Liver (tissue), 9 donors: Measurements from ENCODE around the gene PSMB3. TPM values are rescaled to one million over a fixed set of nuclear protein-coding genes. Genes with fewer than 3 reads are reported as not detected.
"Not testable (repeated sequence)": the region's sequence is repeated elsewhere in the genome, so short reads cannot be mapped to it uniquely, and the experiment has no call there.

Experiments
- DNase-seq: peaks from one replicate; pipeline ENCODE4 v3.0.0-alpha.2; 2017; ENCODE audit warnings: low spot score
- H3K27ac ChIP-seq, 2 donors: one replicate each; pipeline ENCODE4 v1.7.0; 2013; ENCODE audit warnings: inconsistent platforms in 2 of 2, low read length in 2 of 2, control low read depth in 1 of 2, low read depth in 1 of 2, mild to moderate bottlenecking in 1 of 2
- H3K27me3 ChIP-seq, 4 donors: one replicate each; pipeline versions ENCODE4 v1.6.1 to v1.7.0; 2013; ENCODE audit warnings: low read length in 3 of 4, inconsistent platforms in 1 of 4, mild to moderate bottlenecking in 1 of 4, moderate library complexity in 1 of 4; ENCODE audit not compliant: control insufficient read depth in 4 of 4, insufficient read depth in 4 of 4
- H3K36me3 ChIP-seq, 4 donors: one replicate each; pipeline versions ENCODE4 v1.6.1 to v1.7.0; 2013; ENCODE audit warnings: low read length in 3 of 4, mild to moderate bottlenecking in 3 of 4, low read depth in 1 of 4, moderate library complexity in 1 of 4; ENCODE audit not compliant: control insufficient read depth in 4 of 4, insufficient read depth in 3 of 4
- H3K4me1 ChIP-seq, 4 donors: one replicate each; pipeline versions ENCODE4 v1.6.1 to v1.7.0; 2013; ENCODE audit warnings: low read length in 3 of 4, mild to moderate bottlenecking in 3 of 4, moderate library complexity in 1 of 4; ENCODE audit not compliant: control insufficient read depth in 4 of 4, insufficient read depth in 4 of 4
- H3K4me3 ChIP-seq, 3 donors: one replicate each; pipeline versions ENCODE4 v1.6.1 to v1.7.0; 2013; ENCODE audit warnings: low read length in 3 of 3, control low read depth in 1 of 3, low read depth in 1 of 3, mild to moderate bottlenecking in 1 of 3
- H3K9ac ChIP-seq, 2 donors: one replicate each; pipeline ENCODE4 v1.7.0; 2013; ENCODE audit warnings: low read length in 2 of 2, mild to moderate bottlenecking in 2 of 2, moderate library complexity in 2 of 2, control low read depth in 1 of 2, low read depth in 1 of 2
- H3K9me3 ChIP-seq, 4 donors: one replicate each; pipeline versions ENCODE4 v1.6.1 to v1.7.0; 2013; ENCODE audit warnings: low read length in 3 of 4; ENCODE audit not compliant: control insufficient read depth in 4 of 4
- ATF3 ChIP-seq: IDR thresholded peaks from 2 replicates; pipeline ENCODE4 v1.6.1; 2016; ENCODE audit warnings: antibody characterized with exemption
- CTCF ChIP-seq: fragments of 150-350 bp; IDR thresholded peaks from 2 replicates; pipeline ENCODE4 v1.5.1; 2017; ENCODE audit warnings: improper control_type of control experiment, low read depth, low read length; ENCODE audit not compliant: missing input control
- EGR1 ChIP-seq, 2 donors: IDR thresholded peaks; 2 replicates each; pipeline ENCODE4 v1.6.1; 2016 to 2018; ENCODE audit warnings: antibody characterized with exemption in 2 of 2, low read depth in 2 of 2
- FOXA1 ChIP-seq: IDR thresholded peaks from 2 replicates; pipeline ENCODE4 v1.6.1; 2016; ENCODE audit warnings: antibody characterized with exemption
- FOXA2 ChIP-seq: IDR thresholded peaks from 2 replicates; pipeline ENCODE4 v1.6.1; 2016; ENCODE audit warnings: antibody characterized with exemption
- GABPA ChIP-seq, 2 donors: IDR thresholded peaks in 1 of 2; conservative IDR thresholded peaks in 1 of 2; 2 replicates each; pipeline ENCODE4 v1.6.1; 2016; ENCODE audit warnings: antibody characterized with exemption in 2 of 2, mild to moderate bottlenecking in 1 of 2, moderate library complexity in 1 of 2
- HNF4A ChIP-seq, 2 donors: conservative IDR thresholded peaks; 2 replicates each; pipeline ENCODE4 v1.6.1; 2016; ENCODE audit warnings: antibody characterized with exemption in 2 of 2, mild to moderate bottlenecking in 2 of 2
- HNF4G ChIP-seq: IDR thresholded peaks from 2 replicates; pipeline ENCODE4 v1.6.1; 2016; ENCODE audit warnings: antibody characterized with exemption
- MAX ChIP-seq: IDR thresholded peaks from 2 replicates; pipeline ENCODE4 v1.6.1; 2016; ENCODE audit warnings: antibody characterized with exemption
- NR2F2 ChIP-seq: IDR thresholded peaks from 2 replicates; pipeline ENCODE4 v1.6.1; 2016; ENCODE audit warnings: antibody characterized with exemption
- RAD21 ChIP-seq, 2 donors: IDR thresholded peaks; 2 replicates each; pipeline ENCODE4 v1.6.1; 2016; ENCODE audit warnings: antibody characterized with exemption in 2 of 2, mild to moderate bottlenecking in 2 of 2
- RXRA ChIP-seq, 2 donors: IDR thresholded peaks; 2 replicates each; pipeline ENCODE4 v1.6.1; 2017 to 2018; ENCODE audit warnings: antibody characterized with exemption in 2 of 2, mild to moderate bottlenecking in 1 of 2
- SP1 ChIP-seq: IDR thresholded peaks from 2 replicates; pipeline ENCODE4 v1.6.1; 2018; ENCODE audit warnings: antibody characterized with exemption, mild to moderate bottlenecking
- TAF1 ChIP-seq: conservative IDR thresholded peaks from 2 replicates; pipeline ENCODE4 v1.6.1; 2016; ENCODE audit warnings: antibody characterized with exemption, mild to moderate bottlenecking
- YY1 ChIP-seq: IDR thresholded peaks from 2 replicates; pipeline ENCODE4 v1.6.1; 2016; ENCODE audit warnings: antibody characterized with exemption, mild to moderate bottlenecking
- WGBS: extraction: QIAGEN DNeasy Blood & Tissue Kit; methylation state at CpG from one replicate; pipeline ENCODE4 v1.1.7; 2013; 5-methylcytosine and 5-hydroxymethylcytosine counted together
- polyA plus RNA-seq, 2 donors: library from polyadenylated mRNA; stranded (reverse) in 1 of 2; unstranded in 1 of 2; fragments of 200-250 nt in 1 of 2; fragments of >200 nt in 1 of 2; fragmentation: Nextera tagmentation in 1 of 2; extraction: Ambion mirVana in 1 of 2; gene quantifications; one replicate each; pipeline versions ENCODE4 v1.2.1 to v1.2.3, GENCODE V29; 2013 to 2015
- total RNA-seq, 2 donors: library from RNA; depleted of rRNA; stranded (reverse); fragments of >200 nt; gene quantifications; one replicate each; pipeline ENCODE4 v1.2.3, GENCODE V29; 2014
- donor health status: healthy.
- donor health status: healthy.
- donor health status: healthy.
- donor health status: healthy.
- donor health status: healthy.

PSMB3 gene
- total and polyA plus RNA-seq, 4 donors = 121 to 279 (median 169) TPM

- no peak for DNase-seq
- Histone ChIP-seq H3K9me3 (no peaks in the 10 kb centered on the region), H3K9ac (no peak overlapping the region), H3K36me3 (peaks cover 3 to 16% (median 7%) of the 10 kb centered on the region in 4 donors), H3K27me3 (no peaks in the 10 kb centered on the region), H3K4me3 (no peak overlapping the region), H3K27ac (no peak overlapping the region), H3K4me1 (peaks cover 0 to 2% (median 0%) of the 10 kb centered on the region in 4 donors)
- TF ChIP-seq FOXA1 = no peak
- no peak for TF ChIP-seq SP1
- 98% methylated on average over 16 of the region's 16 CpGs for WGBS
These were observed 30.7 kb upstream of the PSMB3 start for GRCh38 chr17:38721802-38722201.

- Histone ChIP-seq H3K9me3 (no peaks in the 10 kb centered on the region), H3K9ac (no peak overlapping the region), H3K27ac (no peak overlapping the region), H3K27me3 (no peaks in the 10 kb centered on the region), H3K4me3 (no peak overlapping the region), H3K36me3 (peaks cover 0 to 10% (median 5%) of the 10 kb centered on the region in 4 donors), H3K4me1 (peaks cover 2 to 16% (median 6%) of the 10 kb centered on the region in 4 donors)
- no peak for DNase-seq
- TF ChIP-seq TAF1 (no peak), GABPA (IDR thresholded peaks at IDR 0.05 in 1 of 2, conservative IDR thresholded peaks at IDR 0.05 in 1 of 2) (no peak), RXRA (IDR thresholded peaks at IDR 0.05) (no peak), ATF3 (no peak), CTCF (no peak), NR2F2 (no peak), HNF4G (no peak), SP1 (no peak), FOXA2 (no peak)
- 71% methylated on average over 16 of the region's 16 CpGs for WGBS
These were observed 28.1 kb upstream of the PSMB3 start for GRCh38 chr17:38724337-38724988.

GRCh38 chr17:38725066-38725465 lies 27.5 kb upstream of the PSMB3 start:
- H3K36me3 ChIP-seq = peaks cover 0 to 10% (median 5%) of the 10 kb centered on the region in 4 donors
- no peak for DNase-seq
- H3K9me3 ChIP-seq = no peaks in the 10 kb centered on the region
- no peak for TF ChIP-seq RXRA (IDR thresholded peaks at IDR 0.05)
- TF ChIP-seq MAX = no peak
- no peak for TF ChIP-seq RAD21 (IDR thresholded peaks at IDR 0.05)
- no peak for TF ChIP-seq FOXA2
- no peak for TF ChIP-seq YY1
- no peak for TF ChIP-seq EGR1 (IDR thresholded peaks at IDR 0.05; ENCODE audit: low read depth in 2 of 2)
- no peak for TF ChIP-seq HNF4A (conservative IDR thresholded peaks at IDR 0.05)
- H3K4me1 ChIP-seq = peaks cover 2 to 16% (median 7%) of the 10 kb centered on the region in 4 donors
- H3K27ac ChIP-seq = no peak overlapping the region
- H3K27me3 ChIP-seq = no peaks in the 10 kb centered on the region
- no peak overlapping the region for H3K4me3 ChIP-seq
- WGBS = 84% methylated on average over 10 of the region's 10 CpGs
- H3K9ac ChIP-seq = no peak overlapping the region

- not testable (repeated sequence) for H3K36me3 ChIP-seq, H3K27ac ChIP-seq, H3K4me3 ChIP-seq, H3K9me3 ChIP-seq, DNase-seq, H3K27me3 ChIP-seq, H3K9ac ChIP-seq
- peaks cover 4 to 20% (median 9%) of the 10 kb centered on the region in 4 donors for H3K4me1 ChIP-seq
- WGBS = 74% methylated on average over 8 of the region's 8 CpGs
These were observed 26.4 kb upstream of the PSMB3 start for GRCh38 chr17:38726145-38726544.
